Ishikawa (cell line): ENCODE measurements around the gene PDCD1LG2.

Experiments used
- NFIC ChIP-seq: IDR thresholded peaks from 2 replicates; pipeline ENCODE4 v1.6.1; 2012
- TAF1 ChIP-seq: IDR thresholded peaks from 2 replicates; pipeline ENCODE4 v1.6.1; 2012; ENCODE audit warnings: low read depth, mild to moderate bottlenecking

GRCh38 chr9:5559659-5560058, 49.3 kb downstream of the PDCD1LG2 start:
- TF ChIP-seq NFIC (no peak), TAF1 (no peak)
